Hematopoietic multipotent progenitor cell treated with erythropoietin and hydrocortisone succinate and interleukin-3 and kit ligand, for 15 days (in vitro differentiated cells): ENCODE results near the gene MICOS13.
A peak's percentile ranks its signal among the peaks of the same experiment; 100 is the strongest.
"Not testable (repeated sequence)": the region's sequence is repeated elsewhere in the genome, so short reads cannot be mapped to it uniquely, and the experiment has no call there.

Source experiments
- DNase-seq: peaks from one replicate; pipeline ENCODE4 v3.0.0-alpha.2; 2015; ENCODE audit warnings: low spot score

Gene MICOS13

DNA sequence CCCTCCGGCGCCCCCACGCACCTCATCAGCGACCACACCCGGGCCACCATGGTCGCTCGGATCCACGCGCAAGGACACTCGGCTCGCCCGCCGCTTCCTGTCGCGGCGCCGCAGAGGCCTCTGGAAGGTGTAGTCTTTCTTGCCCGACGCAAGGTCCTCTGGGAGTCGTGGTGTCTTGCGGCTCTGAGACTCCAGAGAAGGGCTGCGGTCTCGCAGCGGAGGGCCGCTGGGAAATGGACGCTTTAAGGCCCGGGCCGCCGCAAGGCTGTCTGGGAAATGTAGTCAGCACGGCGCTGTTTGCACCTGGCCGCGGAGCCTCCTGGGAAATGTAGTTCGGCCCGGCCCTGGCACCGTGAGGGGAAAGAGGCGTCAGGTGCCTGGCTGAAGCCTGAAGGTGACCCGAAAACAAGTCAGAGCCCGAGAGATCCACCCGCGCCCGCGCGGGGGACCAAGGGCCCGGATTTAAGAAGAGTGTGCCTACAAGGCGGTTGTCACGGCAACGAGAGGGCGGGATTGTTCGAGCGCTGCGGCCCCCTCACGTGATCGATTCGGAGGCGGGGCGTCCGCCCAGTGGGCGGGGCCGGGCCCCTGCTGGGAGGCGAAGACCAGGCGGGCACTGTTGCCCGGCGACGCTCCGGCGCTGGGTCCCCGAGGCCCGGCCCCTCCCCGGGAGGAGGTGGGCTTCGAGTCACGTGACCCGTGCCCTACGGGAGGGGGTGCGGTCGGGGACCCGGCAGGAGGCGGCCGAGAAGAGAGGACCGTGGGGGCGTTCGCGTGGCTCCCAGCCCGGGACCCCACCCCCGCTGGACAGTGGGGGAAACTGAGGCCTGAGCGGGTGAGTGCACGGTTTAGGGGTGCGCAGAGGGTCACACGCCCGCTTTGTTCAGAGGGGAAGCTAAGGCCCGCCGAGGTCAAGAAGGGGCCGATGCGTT lies at the start of gene MICOS13, which contains the start of gene HSD11B1L:
TSS of gene MICOS13 (minus strand) at position 80 of the 932 bp plus-strand sequence. CDS start at position 50, 30 bp downstream.
TSS of gene HSD11B1L (plus strand) at position 591 of the 932 bp plus-strand sequence. CDS start 3,806 bp downstream, outside the sequence.
- peak; percentile 99 for DNase-seq

DNA sequence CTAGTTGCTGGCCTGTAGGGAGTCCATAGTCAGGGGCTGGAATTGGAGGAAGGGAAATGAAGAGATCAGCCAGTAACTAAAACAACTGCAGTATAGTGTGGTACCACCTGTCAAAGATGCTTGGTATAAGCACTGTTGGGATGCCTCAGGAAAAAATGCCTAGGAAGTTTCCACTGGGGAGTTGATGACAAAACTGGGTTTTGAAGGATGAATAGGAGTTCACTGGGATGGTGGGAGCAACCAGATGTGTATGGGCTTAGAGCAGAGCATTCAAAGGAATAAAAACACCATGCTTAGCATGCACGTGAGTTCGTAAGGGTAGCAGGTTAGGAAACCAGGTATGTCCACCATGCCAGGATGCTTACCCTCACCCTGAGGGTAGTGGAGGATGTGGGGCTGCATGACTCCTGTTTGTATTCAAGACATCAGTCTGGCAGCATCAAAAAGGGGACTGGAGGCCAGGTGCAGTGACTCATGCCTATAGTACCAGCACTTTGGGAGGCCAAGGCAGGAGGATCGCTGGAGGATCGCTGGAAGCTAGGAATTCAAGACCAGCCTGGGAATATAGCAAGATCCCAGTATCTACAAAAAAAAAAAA lies 47.2 kb upstream of the MICOS13 start:
- no peak for DNase-seq

DNA sequence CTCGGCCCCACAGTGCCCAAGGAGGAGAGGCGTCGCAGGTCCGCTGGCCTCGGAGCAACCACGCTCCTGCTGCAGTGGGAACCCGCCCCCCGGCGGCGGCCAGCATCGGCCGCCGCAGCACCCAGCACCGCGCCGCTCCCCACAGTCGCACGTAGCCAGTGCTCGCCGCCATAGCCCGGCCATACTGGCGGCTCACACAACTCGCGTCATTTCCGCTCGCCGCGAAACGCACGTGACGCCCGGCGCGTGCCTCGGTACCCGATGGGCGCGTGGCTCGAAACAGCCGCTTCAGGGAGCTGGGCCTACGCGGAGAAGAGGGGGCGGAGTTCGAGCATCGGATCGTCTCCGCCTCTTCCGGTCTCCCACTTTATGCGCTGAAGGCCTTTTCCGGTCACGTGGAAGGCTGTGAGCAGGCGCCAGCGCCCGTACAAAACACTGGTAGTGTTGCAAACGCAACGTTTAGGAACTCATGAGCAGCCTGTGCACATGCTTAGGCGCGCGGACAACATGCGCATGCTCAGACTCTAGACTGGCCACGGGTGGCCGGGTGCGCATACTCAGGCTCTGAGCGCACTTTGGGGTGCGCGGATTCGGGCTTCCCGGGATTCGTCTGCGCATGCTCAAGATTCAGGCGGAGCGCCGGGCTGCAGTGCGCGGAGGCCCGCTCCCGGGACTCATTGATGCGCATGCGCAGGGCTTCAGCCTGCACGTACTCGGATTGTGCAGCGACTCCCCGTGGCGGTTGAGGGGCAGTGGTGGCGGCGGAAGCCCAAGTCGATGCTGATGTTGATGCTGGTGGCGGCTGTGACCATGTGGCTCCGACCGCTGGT lies 39.9 kb upstream of the MICOS13 start, which contains the start of the genes CATSPERD and LONP1:
TSS of gene CATSPERD (plus strand) at position 677 of the 830 bp plus-strand sequence. CDS start at position 778, 101 bp downstream.
TSS of gene LONP1 (minus strand) at position 186 of the 830 bp plus-strand sequence. CDS start at position 172, 14 bp downstream.
- DNase-seq, result peak; percentile 99

DNA sequence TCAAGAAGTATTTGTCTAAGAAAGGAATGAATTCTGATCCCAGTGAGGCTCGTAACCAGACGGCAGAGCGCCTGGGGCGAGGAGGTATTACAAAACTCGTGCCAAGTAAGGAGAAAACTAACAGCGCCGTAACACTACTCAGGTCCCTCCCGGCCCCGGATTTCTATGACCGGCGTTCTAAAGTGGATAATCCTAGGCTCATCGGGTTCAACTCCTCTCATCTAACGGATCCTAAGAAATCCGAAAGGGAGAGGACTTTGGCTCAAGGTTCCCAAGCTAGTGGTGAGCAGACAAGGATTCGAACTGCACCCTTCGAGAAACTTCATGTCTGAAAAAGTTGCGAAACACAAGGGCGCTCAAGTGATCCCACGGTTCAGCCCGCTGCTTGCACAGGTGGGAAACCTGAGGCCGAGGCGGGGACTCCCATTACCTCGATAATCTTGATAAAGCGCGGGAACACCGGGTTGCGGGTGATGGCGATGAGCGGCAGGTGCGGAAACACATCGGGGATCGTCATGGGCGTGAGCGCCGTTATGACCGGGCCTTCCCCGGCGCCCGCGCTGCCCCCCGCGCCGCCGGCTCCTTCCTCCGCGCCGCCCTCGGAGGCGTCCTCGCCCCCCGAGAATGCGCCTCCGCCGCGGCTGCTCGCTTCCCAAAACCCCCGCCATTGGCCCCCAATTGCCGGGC lies 39.1 kb upstream of the MICOS13 start:
- peak; percentile 31 for DNase-seq

- peak; percentile 74 for DNase-seq
These were observed 38.4 kb upstream of the MICOS13 start for GRCh38 chr19:5718579-5719273.

GRCh38 chr19:5718037-5718578 lies 37.8 kb upstream of the MICOS13 start:
- DNase-seq, result no peak

- DNase-seq, result no peak
These were observed 37.1 kb upstream of the MICOS13 start for GRCh38 chr19:5717215-5717935.

DNA sequence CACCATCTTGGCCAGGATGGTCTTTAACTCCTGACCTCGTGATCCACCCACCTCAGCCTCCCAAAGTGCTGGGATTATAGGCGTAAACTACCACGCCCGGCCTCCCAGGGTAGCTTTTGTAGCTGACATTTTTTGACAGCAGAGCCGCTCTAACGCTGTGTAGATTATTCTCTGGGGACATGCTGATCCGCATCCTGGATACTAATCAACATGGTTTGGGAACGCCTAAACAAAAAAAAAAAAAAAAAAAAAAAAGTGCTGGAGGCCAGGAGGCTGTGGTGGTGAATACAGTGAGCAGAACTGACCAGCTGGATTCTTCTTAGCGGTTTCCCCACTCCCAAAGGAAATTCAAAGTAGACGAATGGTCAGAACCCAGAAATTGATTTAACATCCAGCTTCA lies 34.5 kb upstream of the MICOS13 start:
- no peak for DNase-seq

- no peak for DNase-seq
These were observed 32.9 kb upstream of the MICOS13 start for GRCh38 chr19:5713228-5713627.

DNA sequence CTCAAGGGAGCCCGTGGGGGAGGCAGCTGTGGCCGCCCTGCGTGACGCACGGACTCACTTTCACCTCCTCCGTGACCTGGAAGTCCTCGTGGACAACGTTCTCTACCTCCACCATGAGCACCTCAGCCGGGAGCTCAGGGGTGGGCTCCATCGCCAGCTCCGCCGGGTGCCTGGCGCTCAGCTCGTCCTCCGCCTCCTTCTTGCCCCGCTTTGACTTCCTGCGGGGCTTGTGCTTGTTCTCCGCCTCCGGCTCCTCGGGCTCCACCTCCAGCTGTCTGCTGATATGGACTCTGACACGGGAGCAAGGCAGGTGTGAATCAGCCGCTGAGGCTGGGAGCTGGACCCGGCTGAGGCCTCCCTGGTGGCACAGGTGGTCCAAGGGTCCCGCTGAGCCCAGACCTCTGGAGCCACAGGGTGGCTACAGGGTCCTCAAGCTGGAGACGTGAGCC lies 31.4 kb upstream of the MICOS13 start:
- no peak for DNase-seq

DNA sequence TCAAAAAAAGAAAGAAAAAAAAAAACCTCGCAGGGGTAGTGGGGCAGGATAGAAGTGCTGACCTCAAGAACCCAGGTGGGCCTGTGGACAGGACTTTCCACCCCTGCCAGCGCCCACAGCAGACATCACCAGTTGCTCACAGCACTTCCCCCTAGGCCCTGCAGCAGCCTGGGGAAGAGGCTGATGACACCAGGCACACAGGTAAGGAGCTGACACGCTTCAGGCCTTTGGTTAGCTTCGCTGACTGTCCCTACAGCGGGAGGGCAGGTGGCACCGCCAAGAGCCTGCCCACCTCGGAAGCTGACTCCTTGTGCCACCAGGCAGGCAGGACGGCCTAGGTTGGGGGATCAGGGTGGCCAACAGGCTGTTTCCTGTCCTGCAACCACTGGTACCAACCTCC lies 30.7 kb upstream of the MICOS13 start:
- DNase-seq, result no peak

- no peak for DNase-seq
These were observed 27.6 kb upstream of the MICOS13 start for GRCh38 chr19:5707576-5708575.

GRCh38 chr19:5706876-5707573 lies 26.7 kb upstream of the MICOS13 start:
- DNase-seq, result no peak

GRCh38 chr19:5705552-5705951 lies 25.2 kb upstream of the MICOS13 start:
- DNase-seq, result no peak

DNA sequence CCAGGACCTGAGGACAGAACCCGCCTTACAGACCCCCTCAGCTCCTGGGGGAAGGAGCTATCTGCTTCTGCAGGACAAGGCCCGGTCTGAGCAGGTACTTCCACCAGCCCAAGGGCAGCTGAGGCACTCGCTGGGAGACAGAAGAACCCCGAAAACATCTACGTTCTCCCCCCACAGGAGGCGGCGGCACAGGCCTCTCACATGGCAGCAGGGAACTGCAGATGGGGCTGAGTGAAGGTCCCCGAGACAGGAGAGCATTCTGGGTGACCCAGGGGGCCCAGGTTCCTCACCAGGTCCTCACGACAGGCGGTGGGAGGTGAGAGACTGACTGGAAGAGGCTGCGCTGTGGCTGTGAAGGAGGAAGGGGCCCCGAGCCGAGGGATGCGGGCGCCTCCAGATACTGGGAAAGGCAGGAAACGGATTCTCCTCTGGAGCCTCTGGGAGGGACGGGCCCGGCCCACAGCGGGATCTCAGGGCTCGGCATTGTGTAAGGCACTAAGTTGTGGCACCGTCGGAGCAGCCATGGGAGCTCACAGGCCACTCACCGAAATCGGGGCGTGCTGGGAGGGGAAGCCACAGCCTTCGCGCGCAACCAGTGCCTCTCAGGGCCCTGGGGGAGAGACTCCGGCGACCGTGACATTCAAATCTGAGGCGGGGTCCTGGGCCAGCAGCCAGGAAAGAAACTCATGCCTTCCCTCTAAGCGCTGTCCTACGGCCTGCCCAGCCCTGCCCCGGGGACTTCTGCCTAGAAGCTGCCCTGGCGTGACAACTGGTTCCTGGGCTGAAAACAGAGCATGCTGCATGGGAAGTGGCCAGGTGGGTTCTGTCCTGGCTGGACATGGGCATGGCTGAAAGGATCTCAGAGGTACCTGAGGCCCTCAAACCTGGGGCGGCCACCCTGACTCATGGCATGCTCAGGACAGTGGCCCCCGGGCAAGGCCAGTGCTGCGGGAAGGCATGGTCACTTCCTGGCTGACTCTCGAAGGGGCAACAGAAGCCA lies 23.8 kb upstream of the MICOS13 start:
- DNase-seq, result no peak

- DNase-seq, result not testable (repeated sequence)
These were observed 21.7 kb upstream of the MICOS13 start for GRCh38 chr19:5702053-5702410.
